Esophagus muscularis mucosa (tissue), 4 donors: ENCODE data around the gene FABP3. TPM values are rescaled to one million over a fixed set of nuclear protein-coding genes. Genes with fewer than 3 reads are reported as not detected.

Source experiments
- DNase-seq: peaks from one replicate; pipeline ENCODE4 v3.0.0-alpha.2; 2017; ENCODE audit errors: extremely low spot score
- H3K27ac ChIP-seq, 4 donors: fragments of 200-600 bp; sonication (generic); replicated peaks in 1 of 4; 1 replicate in 3 of 4; 2 replicates in 1 of 4; pipeline ENCODE4 v1.5.1; 2016 to 2019; ENCODE audit warnings: mild to moderate bottlenecking in 1 of 4
- H3K27me3 ChIP-seq, 4 donors: fragments of 200-600 bp; sonication (generic); one replicate each; pipeline versions ENCODE4 v1.5.1 to v1.6.0; 2016 to 2019
- H3K36me3 ChIP-seq, 4 donors: fragments of 200-600 bp; sonication (generic); one replicate each; pipeline ENCODE4 v1.5.1; 2016 to 2019
- H3K4me1 ChIP-seq, 4 donors: fragments of 200-600 bp; sonication (generic); one replicate each; pipeline ENCODE4 v1.5.1; 2016 to 2019
- H3K4me3 ChIP-seq, 4 donors: fragments of 200-600 bp; sonication (generic); 1 replicate in 2 of 4; 2 replicates in 2 of 4; pipeline ENCODE4 v1.5.1; 2016 to 2019; ENCODE audit warnings: mild to moderate bottlenecking in 4 of 4, moderate library complexity in 1 of 4
- H3K9me3 ChIP-seq, 4 donors: fragments of 200-600 bp; sonication (generic); 1 replicate in 3 of 4; 2 replicates in 1 of 4; pipeline ENCODE4 v1.5.1; 2016 to 2019
- CTCF ChIP-seq, 3 experiments: fragments of 200-600 bp in 2 of 3; fragments of 450-650 bp in 1 of 3; sonication (generic) in 2 of 3; IDR thresholded peaks; one replicate each; pipeline ENCODE4 v1.5.1; 2017 to 2019; ENCODE audit warnings: antibody characterized with exemption in 3 of 3, mild to moderate bottlenecking in 2 of 3, moderate library complexity in 1 of 3
- EP300 ChIP-seq: sonication (generic); formaldehyde crosslinking; IDR thresholded peaks from one replicate; pipeline ENCODE4 v1.6.1; 2017; ENCODE audit warnings: antibody characterized with exemption
- POLR2A ChIP-seq: fragments of 450-650 bp; IDR thresholded peaks from one replicate; pipeline ENCODE4 v1.6.1; 2017; ENCODE audit warnings: antibody characterized with exemption, moderate library complexity, mild to moderate bottlenecking, low read depth
- POLR2AphosphoS5 ChIP-seq, 2 donors: sonication (generic); formaldehyde crosslinking; IDR thresholded peaks; one replicate each; pipeline ENCODE4 v1.6.1; 2017; ENCODE audit warnings: antibody characterized with exemption in 2 of 2
- WGBS: methylation state at CpG from one replicate; pipeline ENCODE4 v1.1.5; 2018; 5-methylcytosine and 5-hydroxymethylcytosine counted together
- intact Hi-C: fragments of 100-400 bp; cut with DNase I; formaldehyde crosslinking; loops from one replicate; pipeline ENCODE4 v1.15.1; 2023
- total RNA-seq, 4 donors: library from RNA; depleted of rRNA; stranded (reverse); fragments of >200 nt; gene quantifications; one replicate each; pipeline versions ENCODE4 v1.1.0 to v1.2.1, GENCODE V29; 2016

Gene FABP3
- total RNA-seq, 4 donors from 2014 or later, result 14.6 to 38.6 (median 29.8) TPM

- H3K4me1 ChIP-seq, result peaks cover 15 to 35% (median 32%) of the 10 kb centered on the region in 4 donors
- intact Hi-C loops, result no loop called here
- no peak overlapping the region for H3K4me3 ChIP-seq
- no peak overlapping the region for H3K27ac ChIP-seq
- no peak for DNase-seq
- peaks cover 0 to 2% (median 0%) of the 10 kb centered on the region in 4 donors for H3K27me3 ChIP-seq
- no peaks in the 10 kb centered on the region for H3K9me3 ChIP-seq
- no peaks in the 10 kb centered on the region for H3K36me3 ChIP-seq
- TF ChIP-seq POLR2A (no peak), EP300 (no peak), POLR2AphosphoS5 (IDR thresholded peaks at IDR 0.05) (no peak), CTCF (IDR thresholded peaks at IDR 0.05) (no peak)
Observed at GRCh38 chr1:31378001-31378400, 5.1 kb upstream of the FABP3 start.

- H3K36me3 ChIP-seq, result no peaks in the 10 kb centered on the region
- H3K9me3 ChIP-seq, result no peaks in the 10 kb centered on the region
- H3K27ac ChIP-seq, result no peak overlapping the region
- DNase-seq, result no peak
- TF ChIP-seq POLR2AphosphoS5 (IDR thresholded peaks at IDR 0.05), result no peak
- no peak for TF ChIP-seq CTCF (IDR thresholded peaks at IDR 0.05)
- no peak for TF ChIP-seq POLR2A
- no peak for TF ChIP-seq EP300
- 91% methylated on average over 3 of the region's 3 CpGs for WGBS
- peaks cover 21 to 41% (median 38%) of the 10 kb centered on the region in 4 donors for H3K4me1 ChIP-seq
- H3K4me3 ChIP-seq, result no peak overlapping the region
- peaks cover 0 to 5% (median 0%) of the 10 kb centered on the region in 4 donors for H3K27me3 ChIP-seq
- intact Hi-C loops, result no loop called here
Observed at GRCh38 chr1:31377364-31377863, 4.5 kb upstream of the FABP3 start.

- no peaks in the 10 kb centered on the region for H3K9me3 ChIP-seq
- DNase-seq, result no peak
- peaks cover 26 to 41% (median 40%) of the 10 kb centered on the region in 4 donors for H3K4me1 ChIP-seq
- H3K36me3 ChIP-seq, result peaks cover 0 to 5% (median 0%) of the 10 kb centered on the region in 4 donors
- WGBS, result 70% methylated on average over 8 of the region's 8 CpGs
- H3K27ac ChIP-seq, result no peak overlapping the region
- H3K4me3 ChIP-seq, result no peak overlapping the region
- TF ChIP-seq CTCF (IDR thresholded peaks at IDR 0.05) (no peak), POLR2AphosphoS5 (IDR thresholded peaks at IDR 0.05) (no peak), POLR2A (no peak), EP300 (no peak)
- intact Hi-C loops, result no loop called here
- H3K27me3 ChIP-seq, result peaks cover 0 to 5% (median 0%) of the 10 kb centered on the region in 4 donors
Observed at GRCh38 chr1:31376375-31377134, 3.7 kb upstream of the FABP3 start.

- DNase-seq, result no peak
- intact Hi-C loops, result no loop called here
- H3K9me3 ChIP-seq, result no peaks in the 10 kb centered on the region
- peaks cover 26 to 56% (median 52%) of the 10 kb centered on the region in 4 donors for H3K4me1 ChIP-seq
- TF ChIP-seq CTCF (IDR thresholded peaks at IDR 0.05), result no peak
- H3K27ac ChIP-seq, result peak overlapping the region; percentile 85 to 90 (median 90)
- 67% methylated on average over 6 of the region's 7 CpGs for WGBS
- peaks cover 0 to 5% (median 0%) of the 10 kb centered on the region in 4 donors for H3K27me3 ChIP-seq
- H3K36me3 ChIP-seq, result peaks cover 0 to 22% (median 0%) of the 10 kb centered on the region in 4 donors
- H3K4me3 ChIP-seq, result no peak overlapping the region
Observed at GRCh38 chr1:31374511-31375196, 1.8 kb upstream of the FABP3 start.
